ENCODE measurements around the gene OR2T6.
"Not testable (repeated sequence)": the region's sequence is repeated elsewhere in the genome, so short reads cannot be mapped to it uniquely, and the experiment has no call there.

Gene OR2T6

GRCh38 chr1:248433811-248434415, 58.4 kb downstream of the OR2T6 start:
- DNase-seq (ENCODE audit: low spot score) = not testable (repeated sequence)

GRCh38 chr1:248434913-248435312, 59.4 kb downstream of the OR2T6 start:
- not testable (repeated sequence) for DNase-seq (ENCODE audit: low spot score)

GRCh38 chr1:248436303-248436702, 60.8 kb downstream of the OR2T6 start:
- not testable (repeated sequence) for DNase-seq (ENCODE audit: low spot score)

- DNase-seq (ENCODE audit: low spot score) = not testable (repeated sequence)
Observed at GRCh38 chr1:248438668-248439067, 63.1 kb downstream of the OR2T6 start.

GRCh38 chr1:248439283-248439682, 63.7 kb downstream of the OR2T6 start:
- DNase-seq (ENCODE audit: low spot score) = not testable (repeated sequence)
